K562 (cell line): Measurements from ENCODE around the gene LRRC15. TPM values are rescaled to one million over a fixed set of nuclear protein-coding genes. Genes with fewer than 3 reads are reported as not detected.

Source experiments
- ATF1 ChIP-seq, 2 experiments: fragments of 450-650 bp in 1 of 2; IDR thresholded peaks; 2 replicates each; pipeline ENCODE4 v1.6.1; 2016; ENCODE audit warnings: missing compliant biosample characterization in 1 of 2, missing genetic modification characterization in 1 of 2
- DMBX1 ChIP-seq: fragments of 250-450 bp; sonication (Bioruptor Pico); IDR thresholded peaks from 2 replicates; pipeline ENCODE4 v1.8.0; 2022; ENCODE audit warnings: inconsistent platforms, mild to moderate bottlenecking, moderate library complexity, borderline replicate concordance
- polyA plus RNA-seq, 8 experiments: library from polyadenylated mRNA; depleted of rRNA in 4 of 8; stranded (reverse) in 5 of 8; unstranded in 3 of 8; fragments of >200 nt; fragmentation: Nextera tagmentation in 2 of 8; fragmentation: Illumina TruSeq in 1 of 8; extraction: Ambion mirVana in 2 of 8; extraction: Trizol in 1 of 8; gene quantifications; 2 replicates each; pipeline versions ENCODE4 v1.2.1 to v1.2.3, GENCODE V29; 2011 to 2014; ENCODE audit warnings: inconsistent platforms in 1 of 8, missing spikeins in 1 of 8
- total RNA-seq, 7 experiments: library from RNA; depleted of rRNA in 6 of 7; stranded (reverse); fragments of >200 nt in 6 of 7; fragmentation: Illumina TruSeq in 2 of 7; extraction: Trizol in 2 of 7; gene quantifications; 2 replicates each; pipeline versions ENCODE4 v1.2.1 to v1.2.3, GENCODE V29; 2011 to 2021; ENCODE audit warnings: low replicate concordance in 1 of 7
- TF ChIP-seq, protein P1 (sequence below), 2 experiments: fragments of 450-650 bp in 1 of 2; sonication (generic) in 1 of 2; formaldehyde crosslinking in 1 of 2; IDR thresholded peaks; 2 replicates each; pipeline versions ENCODE4 v1.7.1 to v1.9.0; 2016 to 2022; ENCODE audit warnings: inconsistent platforms in 1 of 2, mild to moderate bottlenecking in 1 of 2, missing genetic modification reagents in 1 of 2

LRRC15 gene
- total and polyA plus RNA-seq, 9 of the 15 experiments (the other 6 are each of a cell fraction or from before 2014, with no cell fraction given), result not detected

DNA sequence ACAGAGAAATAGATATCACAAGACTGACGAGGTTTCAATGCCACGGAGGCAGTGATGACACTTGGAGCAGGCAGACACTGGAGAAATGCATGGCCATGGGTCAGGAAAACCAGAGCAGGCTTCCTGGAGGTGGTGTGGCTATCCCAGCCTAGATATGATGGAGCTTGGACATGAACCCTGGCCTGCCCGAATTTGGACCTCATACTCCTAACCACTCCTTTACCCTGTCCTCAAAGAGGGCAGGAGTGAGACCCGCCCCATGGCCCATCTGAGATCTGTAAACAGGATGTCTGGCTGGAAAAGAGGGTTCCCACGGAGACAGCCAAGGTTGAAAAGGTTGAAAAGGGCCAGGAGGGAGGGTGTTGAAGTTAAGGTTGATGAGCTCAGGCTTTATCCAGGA, 49.4 kb downstream of the LRRC15 start (continued):
- TF ChIP-seq, protein P1, sequence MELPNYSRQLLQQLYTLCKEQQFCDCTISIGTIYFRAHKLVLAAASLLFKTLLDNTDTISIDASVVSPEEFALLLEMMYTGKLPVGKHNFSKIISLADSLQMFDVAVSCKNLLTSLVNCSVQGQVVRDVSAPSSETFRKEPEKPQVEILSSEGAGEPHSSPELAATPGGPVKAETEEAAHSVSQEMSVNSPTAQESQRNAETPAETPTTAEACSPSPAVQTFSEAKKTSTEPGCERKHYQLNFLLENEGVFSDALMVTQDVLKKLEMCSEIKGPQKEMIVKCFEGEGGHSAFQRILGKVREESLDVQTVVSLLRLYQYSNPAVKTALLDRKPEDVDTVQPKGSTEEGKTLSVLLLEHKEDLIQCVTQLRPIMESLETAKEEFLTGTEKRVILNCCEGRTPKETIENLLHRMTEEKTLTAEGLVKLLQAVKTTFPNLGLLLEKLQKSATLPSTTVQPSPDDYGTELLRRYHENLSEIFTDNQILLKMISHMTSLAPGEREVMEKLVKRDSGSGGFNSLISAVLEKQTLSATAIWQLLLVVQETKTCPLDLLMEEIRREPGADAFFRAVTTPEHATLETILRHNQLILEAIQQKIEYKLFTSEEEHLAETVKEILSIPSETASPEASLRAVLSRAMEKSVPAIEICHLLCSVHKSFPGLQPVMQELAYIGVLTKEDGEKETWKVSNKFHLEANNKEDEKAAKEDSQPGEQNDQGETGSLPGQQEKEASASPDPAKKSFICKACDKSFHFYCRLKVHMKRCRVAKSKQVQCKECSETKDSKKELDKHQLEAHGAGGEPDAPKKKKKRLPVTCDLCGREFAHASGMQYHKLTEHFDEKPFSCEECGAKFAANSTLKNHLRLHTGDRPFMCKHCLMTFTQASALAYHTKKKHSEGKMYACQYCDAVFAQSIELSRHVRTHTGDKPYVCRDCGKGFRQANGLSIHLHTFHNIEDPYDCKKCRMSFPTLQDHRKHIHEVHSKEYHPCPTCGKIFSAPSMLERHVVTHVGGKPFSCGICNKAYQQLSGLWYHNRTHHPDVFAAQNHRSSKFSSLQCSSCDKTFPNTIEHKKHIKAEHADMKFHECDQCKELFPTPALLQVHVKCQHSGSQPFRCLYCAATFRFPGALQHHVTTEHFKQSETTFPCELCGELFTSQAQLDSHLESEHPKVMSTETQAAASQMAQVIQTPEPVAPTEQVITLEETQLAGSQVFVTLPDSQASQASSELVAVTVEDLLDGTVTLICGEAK (IDR thresholded peaks at IDR 0.05), result no peak
- TF ChIP-seq, protein P1 (CRISPR knock-in tag; IDR thresholded peaks at IDR 0.05), result no peak
- TF ChIP-seq ATF1 (CRISPR knock-in tag; IDR thresholded peaks at IDR 0.05), result no peak
- TF ChIP-seq ATF1 (tag; IDR thresholded peaks at IDR 0.05), result no peak
- no peak for TF ChIP-seq DMBX1 (CRISPR knock-in tag)
